NCI-H510A treated with DMSO at 0.1 percent for 48 hours (cell line): ENCODE data around the gene C19orf53.

Experiments used
- DNase-seq: peaks from one replicate; lab custom pipeline; 2025; lab: John Stamatoyannopoulos, UW

Gene C19orf53

DNA sequence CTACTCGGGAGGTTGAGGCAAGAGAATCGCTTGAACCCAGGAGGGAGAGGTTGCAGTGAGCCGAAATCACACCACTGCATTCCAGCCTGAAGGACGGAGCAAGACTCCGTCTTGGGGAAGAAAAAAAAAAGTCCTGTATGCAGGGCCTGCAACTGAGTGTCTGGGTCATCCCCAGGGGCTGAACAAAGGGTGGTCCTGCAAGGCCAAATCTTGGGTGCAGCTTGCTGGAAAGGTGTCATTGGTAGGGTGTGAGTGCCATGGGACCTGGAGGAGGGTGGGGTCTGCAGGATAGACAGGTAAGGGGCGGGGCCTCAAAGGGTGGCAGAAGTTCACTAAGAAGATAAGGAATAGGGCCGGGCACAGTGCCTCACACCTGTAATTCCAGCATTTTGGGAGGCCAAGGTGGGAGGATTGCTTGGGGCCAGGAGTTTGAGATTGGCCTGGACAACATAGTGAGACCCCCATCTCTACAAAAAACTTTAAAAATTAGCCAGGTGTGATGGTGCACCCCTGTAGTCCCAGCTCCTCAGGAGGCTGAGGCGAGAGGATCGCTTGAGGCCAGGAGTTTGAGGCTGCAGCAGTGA lies 52.5 kb downstream of the C19orf53 start:
- DNase-seq = no peak

DNA sequence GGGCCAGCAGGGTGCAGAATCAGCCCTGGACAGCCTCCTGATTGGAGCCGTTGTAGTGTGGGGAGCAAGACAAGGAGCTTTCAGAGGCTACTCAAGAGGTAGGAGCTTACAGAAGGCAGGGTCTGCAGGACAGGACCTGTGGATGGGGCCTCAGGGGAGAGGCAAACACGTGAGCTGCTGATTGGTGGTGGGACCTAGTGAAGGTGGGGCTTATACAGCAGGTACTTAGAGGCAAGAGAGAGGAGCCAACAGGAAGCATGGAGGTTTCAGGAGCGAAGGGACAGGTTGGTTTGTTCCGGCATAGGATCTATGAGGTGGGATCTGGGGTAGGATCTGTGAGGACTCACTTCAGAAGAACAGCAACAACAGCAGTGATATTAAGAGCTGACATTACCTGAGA lies 53.4 kb downstream of the C19orf53 start:
- DNase-seq = peak; percentile 40
